Measurements from ENCODE around the gene ANKZF1.
A peak's percentile ranks its signal among the peaks of the same experiment; 100 is the strongest.

ANKZF1 gene

GRCh38 chr2:219207884-219208740, 21.5 kb upstream of the ANKZF1 start:
- DNase-seq (ENCODE audit: low spot score) = no peak

- no peak for DNase-seq (ENCODE audit: low spot score)
Measured at GRCh38 chr2:219209236-219210195, 20.1 kb upstream of the ANKZF1 start.

- DNase-seq (ENCODE audit: low spot score) = no peak
Measured at GRCh38 chr2:219210196-219210885, 19.3 kb upstream of the ANKZF1 start.

GRCh38 chr2:219210886-219211362, 18.7 kb upstream of the ANKZF1 start:
- no peak for DNase-seq (ENCODE audit: low spot score)

- no peak for DNase-seq (ENCODE audit: low spot score)
Measured at GRCh38 chr2:219213026-219213415, 16.6 kb upstream of the ANKZF1 start.

- DNase-seq (ENCODE audit: low spot score) = no peak
Measured at GRCh38 chr2:219213486-219214071, 16.0 kb upstream of the ANKZF1 start.

- DNase-seq (ENCODE audit: low spot score) = no peak
Measured at GRCh38 chr2:219214141-219214540, 15.5 kb upstream of the ANKZF1 start.

GRCh38 chr2:219214786-219215185, 14.8 kb upstream of the ANKZF1 start:
- DNase-seq (ENCODE audit: low spot score) = no peak

GRCh38 chr2:219215871-219216534, 13.6 kb upstream of the ANKZF1 start:
- DNase-seq (ENCODE audit: low spot score) = no peak

GRCh38 chr2:219216535-219216915, 13.1 kb upstream of the ANKZF1 start:
- no peak for DNase-seq (ENCODE audit: low spot score)

- DNase-seq (ENCODE audit: low spot score) = peak; percentile 49
Measured at GRCh38 chr2:219218217-219218731, 11.3 kb upstream of the ANKZF1 start.

- peak; percentile 98 for DNase-seq (ENCODE audit: low spot score)
Measured at GRCh38 chr2:219218732-219219701, 10.6 kb upstream of the ANKZF1 start, which contains the start of gene ABCB6. TSS of gene ABCB6 (minus strand) at chr2:219218958. CDS start at chr2:219218673, 285 bp downstream.

GRCh38 chr2:219219784-219220532, 9.6 kb upstream of the ANKZF1 start:
- DNase-seq (ENCODE audit: low spot score) = no peak

GRCh38 chr2:219220652-219221402, 8.8 kb upstream of the ANKZF1 start:
- DNase-seq (ENCODE audit: low spot score) = no peak

- DNase-seq (ENCODE audit: low spot score) = no peak
Measured at GRCh38 chr2:219221957-219222518, 7.6 kb upstream of the ANKZF1 start.

- no peak for DNase-seq (ENCODE audit: low spot score)
Measured at GRCh38 chr2:219223831-219224610, 5.6 kb upstream of the ANKZF1 start.

GRCh38 chr2:219225350-219225749, 4.3 kb upstream of the ANKZF1 start:
- no peak for DNase-seq (ENCODE audit: low spot score)
